DND-41 (cell line): ENCODE measurements around the gene TRAPPC2.
"Not testable (repeated sequence)": the region's sequence is repeated elsewhere in the genome, so short reads cannot be mapped to it uniquely, and the experiment has no call there.

Experiments used
- CTCF ChIP-seq: IDR thresholded peaks from 2 replicates; pipeline ENCODE4 v1.5.1; 2012; ENCODE audit warnings: borderline replicate concordance, low read length, moderate library complexity, mild to moderate bottlenecking; ENCODE audit not compliant: poor library complexity, severe bottlenecking; ENCODE audit errors: extremely low read depth
- EZH2 ChIP-seq: IDR thresholded peaks from 3 replicates; pipeline ENCODE4 v1.6.1; 2012; ENCODE audit warnings: borderline replicate concordance, low read depth, mild to moderate bottlenecking, moderate library complexity, low read length, inconsistent platforms; ENCODE audit not compliant: severe bottlenecking

- TF ChIP-seq CTCF, EZH2: not testable (repeated sequence)
Observed at GRCh38 chrX:13730523-13730922, 3.9 kb downstream of the TRAPPC2 start.
